NCI-H1436 (cell line): Measurements from ENCODE around the gene WNT3.

Experiments
- DNase-seq: peaks from one replicate; lab custom pipeline; 2025; lab: John Stamatoyannopoulos, UW

The WNT3 gene

GRCh38 chr17:46836500-46836899 is 18.0 kb upstream of the WNT3 start:
- no peak for DNase-seq

GRCh38 chr17:46834846-46835245 is 16.4 kb upstream of the WNT3 start:
- DNase-seq = no peak

- no peak for DNase-seq
Observed at GRCh38 chr17:46833840-46834208, 15.3 kb upstream of the WNT3 start.

GRCh38 chr17:46832945-46833839 is 14.7 kb upstream of the WNT3 start:
- no peak for DNase-seq

- no peak for DNase-seq
Observed at GRCh38 chr17:46832331-46832821, 13.9 kb upstream of the WNT3 start.

GRCh38 chr17:46831573-46832330 is 13.3 kb upstream of the WNT3 start:
- no peak for DNase-seq

- no peak for DNase-seq
Observed at GRCh38 chr17:46827274-46827673, 8.8 kb upstream of the WNT3 start.

- no peak for DNase-seq
Observed at GRCh38 chr17:46826116-46826515, 7.6 kb upstream of the WNT3 start.

- DNase-seq = no peak
Observed at GRCh38 chr17:46823657-46824056, 5.2 kb upstream of the WNT3 start.

- no peak for DNase-seq
Observed at GRCh38 chr17:46822388-46822921, 4.0 kb upstream of the WNT3 start.

GRCh38 chr17:46821482-46822387 is 3.2 kb upstream of the WNT3 start:
- DNase-seq = no peak

GRCh38 chr17:46820592-46821450 is 2.3 kb upstream of the WNT3 start:
- DNase-seq = no peak

- DNase-seq = no peak
Observed at GRCh38 chr17:46819906-46820351, 1.4 kb upstream of the WNT3 start.

- DNase-seq = no peak
Observed at GRCh38 chr17:46818929-46819859, 702 bp upstream of the WNT3 start.

- no peak for DNase-seq
Observed at GRCh38 chr17:46817901-46818209, 637 bp downstream of the WNT3 start.

GRCh38 chr17:46817151-46817900 is 1.2 kb downstream of the WNT3 start:
- no peak for DNase-seq

GRCh38 chr17:46815474-46816353 is 2.8 kb downstream of the WNT3 start:
- DNase-seq = no peak

- no peak for DNase-seq
Observed at GRCh38 chr17:46814446-46814845, 4.0 kb downstream of the WNT3 start.
